ENCODE measurements around the gene DPM2.

DNA sequence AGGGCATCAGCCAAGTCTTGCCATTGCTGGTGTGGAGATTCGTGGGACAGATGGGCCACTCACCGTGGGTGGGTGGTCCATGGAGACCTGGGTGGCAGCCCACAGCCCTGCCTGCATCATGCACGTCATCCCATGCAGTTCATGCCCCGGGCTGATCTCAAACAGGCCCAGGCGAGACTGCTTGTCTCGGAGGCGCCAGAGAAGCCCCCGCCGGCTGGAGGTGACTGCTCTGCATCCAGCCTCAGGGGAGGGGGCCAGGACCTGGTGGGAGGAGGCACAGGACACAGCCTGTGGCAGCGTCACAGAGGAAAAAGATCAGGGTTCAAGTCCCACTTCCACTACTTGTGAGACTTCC, 8.1 kb downstream of the DPM2 start:
- TF ChIP-seq, protein P1, sequence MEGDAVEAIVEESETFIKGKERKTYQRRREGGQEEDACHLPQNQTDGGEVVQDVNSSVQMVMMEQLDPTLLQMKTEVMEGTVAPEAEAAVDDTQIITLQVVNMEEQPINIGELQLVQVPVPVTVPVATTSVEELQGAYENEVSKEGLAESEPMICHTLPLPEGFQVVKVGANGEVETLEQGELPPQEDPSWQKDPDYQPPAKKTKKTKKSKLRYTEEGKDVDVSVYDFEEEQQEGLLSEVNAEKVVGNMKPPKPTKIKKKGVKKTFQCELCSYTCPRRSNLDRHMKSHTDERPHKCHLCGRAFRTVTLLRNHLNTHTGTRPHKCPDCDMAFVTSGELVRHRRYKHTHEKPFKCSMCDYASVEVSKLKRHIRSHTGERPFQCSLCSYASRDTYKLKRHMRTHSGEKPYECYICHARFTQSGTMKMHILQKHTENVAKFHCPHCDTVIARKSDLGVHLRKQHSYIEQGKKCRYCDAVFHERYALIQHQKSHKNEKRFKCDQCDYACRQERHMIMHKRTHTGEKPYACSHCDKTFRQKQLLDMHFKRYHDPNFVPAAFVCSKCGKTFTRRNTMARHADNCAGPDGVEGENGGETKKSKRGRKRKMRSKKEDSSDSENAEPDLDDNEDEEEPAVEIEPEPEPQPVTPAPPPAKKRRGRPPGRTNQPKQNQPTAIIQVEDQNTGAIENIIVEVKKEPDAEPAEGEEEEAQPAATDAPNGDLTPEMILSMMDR (IDR thresholded peaks at IDR 0.05; ENCODE audit: low read depth, low read length, poor library complexity, severe bottlenecking): no peak
- TF ChIP-seq EZH2phosphoT487 (IDR thresholded peaks at IDR 0.05; ENCODE audit: borderline replicate concordance, low read length): no peak

All from DOHH2 (cell line).